ENCODE results near the gene TREML4.
"Not testable (repeated sequence)": the region's sequence is repeated elsewhere in the genome, so short reads cannot be mapped to it uniquely, and the experiment has no call there.

TREML4 gene, protein sequence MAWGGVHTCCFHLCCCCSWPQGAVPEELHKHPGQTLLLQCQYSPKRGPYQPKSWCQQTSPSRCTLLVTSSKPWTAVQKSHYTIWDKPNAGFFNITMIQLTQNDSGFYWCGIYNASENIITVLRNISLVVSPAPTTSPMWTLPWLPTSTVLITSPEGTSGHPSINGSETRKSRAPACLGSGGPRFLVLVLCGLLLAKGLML

DNA sequence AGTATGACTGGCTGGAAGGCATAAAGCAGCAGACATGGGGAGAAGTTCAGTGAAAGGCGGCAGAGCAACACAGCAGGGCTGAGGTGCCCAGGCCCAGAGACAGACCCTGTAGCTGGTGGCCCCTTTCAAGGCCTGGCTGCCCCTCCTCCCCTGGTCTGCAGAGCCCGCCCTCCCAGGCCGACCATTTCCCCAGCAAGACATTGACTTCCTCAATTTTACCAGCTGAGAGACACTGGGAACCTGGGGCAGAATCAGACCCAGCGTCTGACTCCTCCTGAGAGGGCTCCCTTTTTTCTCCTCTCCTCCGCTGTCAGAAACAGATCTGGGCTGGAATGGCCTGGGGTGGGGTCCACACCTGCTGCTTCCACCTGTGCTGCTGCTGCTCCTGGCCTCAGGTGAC, at the start of gene TREML4:
Gene TREML4 (plus strand): TSS at position 254 of the 400 bp plus-strand sequence. CDS start 79 bp downstream, at position 333.
- peak; percentile 88 for DNase-seq

- DNase-seq: no peak
Measured at GRCh38 chr6:41179163-41179562, 49.0 kb upstream of the TREML4 start.

- no peak for DNase-seq
Measured at GRCh38 chr6:41181566-41181965, 46.6 kb upstream of the TREML4 start.

GRCh38 chr6:41182069-41183034, 45.8 kb upstream of the TREML4 start:
- peak; percentile 93 for DNase-seq

- DNase-seq: no peak
Measured at GRCh38 chr6:41184761-41185160, 43.4 kb upstream of the TREML4 start.

- DNase-seq: no peak
Measured at GRCh38 chr6:41186031-41186562, 42.1 kb upstream of the TREML4 start.

DNA sequence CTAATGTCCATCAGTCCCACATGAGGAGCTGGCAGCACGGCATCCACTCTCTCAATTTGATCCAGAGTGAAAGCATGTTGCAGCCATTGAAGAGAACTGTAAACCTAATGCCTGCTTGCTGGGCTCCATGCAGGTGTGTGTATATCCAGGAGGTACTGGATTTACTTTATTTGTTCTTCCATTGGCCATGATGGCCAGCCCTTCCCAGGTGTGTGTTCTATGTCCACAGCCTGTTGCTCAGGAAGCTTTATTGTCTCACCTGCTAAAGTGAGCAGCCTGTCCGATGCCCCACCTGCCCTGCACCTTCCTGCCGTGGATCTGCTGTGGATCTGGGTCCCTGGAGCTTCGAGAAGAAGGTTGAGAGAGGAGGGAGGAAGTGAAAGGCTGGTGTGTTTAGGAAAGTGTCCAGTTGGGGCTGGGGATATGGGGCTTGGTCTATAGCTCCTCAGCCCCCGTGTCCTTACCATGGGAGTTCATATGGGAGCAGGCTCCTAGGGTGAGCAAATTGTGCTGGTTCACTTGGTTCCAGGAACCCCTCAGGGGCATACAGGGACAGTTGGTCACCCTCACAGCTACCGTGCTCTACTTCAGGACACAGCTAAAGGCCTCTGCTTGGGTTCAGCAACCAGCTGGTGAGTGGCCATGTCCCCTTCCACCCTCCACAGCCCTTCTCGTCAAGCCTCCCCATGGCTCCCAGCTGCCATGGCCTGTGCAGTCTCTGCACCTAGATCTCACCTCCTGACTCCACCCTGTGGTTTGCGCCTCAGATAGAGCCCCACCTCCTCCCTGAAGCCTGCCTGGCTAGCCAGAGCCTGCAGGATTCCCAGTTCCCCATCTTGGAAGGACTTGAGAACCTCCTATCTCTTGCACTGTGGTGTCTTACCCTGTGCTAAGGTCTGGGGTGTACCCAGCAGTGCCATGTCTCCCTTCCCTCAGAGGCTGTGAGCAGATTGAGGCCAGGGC, 39.9 kb upstream of the TREML4 start:
- DNase-seq: no peak

GRCh38 chr6:41189046-41189445, 39.1 kb upstream of the TREML4 start:
- DNase-seq: not testable (repeated sequence)

- peak; percentile 37 for DNase-seq
Measured at GRCh38 chr6:41189967-41190366, 38.2 kb upstream of the TREML4 start.

- DNase-seq: no peak
Measured at GRCh38 chr6:41190791-41191190, 37.4 kb upstream of the TREML4 start.

- peak; percentile 48 for DNase-seq
Measured at GRCh38 chr6:41191569-41191968, 36.6 kb upstream of the TREML4 start.

DNA sequence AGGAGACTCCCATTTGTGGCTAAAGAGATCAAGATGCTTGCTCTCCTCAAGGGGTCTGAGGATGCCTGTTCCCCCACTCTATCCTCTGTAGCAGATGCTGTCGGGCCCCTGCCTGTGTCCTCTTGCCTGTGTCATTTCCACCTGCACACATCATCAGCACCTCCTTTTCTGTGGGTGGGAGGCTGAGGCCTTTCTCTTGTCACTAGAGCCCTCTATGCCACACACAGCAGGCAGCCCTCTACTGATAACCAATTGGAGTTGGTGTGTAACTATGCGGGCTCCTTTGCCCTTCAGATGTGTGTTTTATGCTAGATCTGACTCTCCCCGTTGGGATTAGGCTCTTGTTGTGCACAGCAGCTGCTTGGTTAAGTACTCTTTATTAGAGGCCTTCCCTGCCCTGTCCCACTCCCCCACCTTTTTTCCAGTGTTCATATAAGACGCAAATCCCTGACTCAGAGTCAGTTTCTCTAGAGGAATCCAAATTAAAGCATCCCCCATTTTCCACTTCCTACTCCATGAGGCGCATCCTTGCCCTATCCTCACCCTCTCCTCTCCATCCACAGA, 34.9 kb upstream of the TREML4 start:
- no peak for DNase-seq

DNA sequence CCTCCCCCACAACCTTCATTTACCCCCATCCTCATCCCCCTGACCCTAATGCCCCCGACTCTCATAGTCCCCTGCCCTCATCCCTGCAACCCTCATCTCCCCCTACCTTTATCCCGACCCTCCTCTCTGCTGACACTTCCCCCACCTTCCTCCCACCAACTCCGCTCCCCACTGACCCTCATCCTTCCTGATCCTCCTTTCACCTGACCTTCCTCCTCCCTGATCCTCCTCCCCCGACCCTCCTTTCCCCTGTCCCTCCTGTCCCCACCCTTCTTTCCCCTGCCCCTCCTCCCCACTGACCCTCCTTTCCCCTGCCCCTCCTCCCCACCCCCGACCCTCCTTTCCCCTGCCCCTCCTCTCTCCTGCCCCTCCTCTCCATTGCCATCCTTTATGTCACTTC, 34.3 kb upstream of the TREML4 start:
- no peak for DNase-seq

DNA sequence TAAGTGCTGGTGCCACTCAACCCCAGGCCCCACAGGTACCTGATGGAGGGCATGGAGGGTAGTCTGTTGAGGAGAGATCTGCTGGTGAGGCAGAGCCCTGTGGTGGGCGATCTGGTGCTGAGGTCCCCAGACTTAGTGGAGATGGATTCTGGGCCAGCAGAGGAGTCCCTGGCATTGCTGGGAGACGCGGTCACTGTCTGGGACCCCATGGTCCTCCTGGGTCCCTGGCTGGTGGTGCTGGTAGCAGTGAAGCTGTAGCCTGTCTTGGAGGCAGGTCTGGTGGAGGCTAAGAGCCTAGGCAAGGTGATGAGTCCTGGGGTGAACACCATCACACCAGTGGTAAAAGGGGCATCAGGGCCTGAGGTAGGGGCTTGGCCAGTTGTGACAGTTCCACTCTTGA, 33.8 kb upstream of the TREML4 start:
- DNase-seq: no peak

GRCh38 chr6:41197234-41197633, 30.9 kb upstream of the TREML4 start:
- DNase-seq: no peak

DNA sequence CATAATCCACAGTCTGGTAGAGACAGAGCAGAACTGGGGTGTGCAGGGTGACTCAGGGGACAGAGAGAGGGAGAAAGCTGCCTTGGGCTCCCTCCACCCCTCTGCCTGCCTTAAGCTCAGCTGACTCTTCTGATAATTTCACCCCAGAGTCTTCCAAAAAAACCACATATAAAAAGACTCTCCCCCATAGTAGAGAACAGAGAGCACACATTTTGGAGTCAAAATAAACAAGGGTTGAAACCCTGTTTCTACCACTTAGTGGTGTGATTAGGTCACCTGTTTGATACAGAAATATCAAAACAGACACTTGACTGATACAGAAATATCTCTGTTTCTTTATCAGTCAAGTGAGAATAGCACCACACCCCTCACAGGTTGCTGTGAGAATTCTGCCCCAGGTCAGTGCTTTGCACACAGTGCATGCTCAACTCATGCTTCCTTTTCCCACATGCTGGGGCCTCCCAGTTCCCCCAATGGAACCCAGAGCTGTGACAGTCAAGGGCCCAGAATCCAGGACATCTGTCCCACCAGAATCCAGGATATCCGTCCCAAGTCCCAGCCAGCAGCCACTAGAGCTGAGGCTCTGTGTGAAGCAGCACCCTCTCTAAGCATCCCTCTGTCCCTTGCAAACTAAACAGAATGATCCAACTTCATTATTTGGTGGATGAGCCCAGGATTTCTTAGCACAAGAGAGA, 28.4 kb upstream of the TREML4 start:
- DNase-seq: peak; percentile 80

- DNase-seq: peak; percentile 96
Measured at GRCh38 chr6:41200296-41200900, 27.8 kb upstream of the TREML4 start.

- DNase-seq: peak; percentile 89
Measured at GRCh38 chr6:41200901-41201763, 27.0 kb upstream of the TREML4 start, which contains the start of gene TREML2. TSS of gene TREML2 (minus strand) at chr6:41201149. CDS start at chr6:41201008, 141 bp downstream.

DNA sequence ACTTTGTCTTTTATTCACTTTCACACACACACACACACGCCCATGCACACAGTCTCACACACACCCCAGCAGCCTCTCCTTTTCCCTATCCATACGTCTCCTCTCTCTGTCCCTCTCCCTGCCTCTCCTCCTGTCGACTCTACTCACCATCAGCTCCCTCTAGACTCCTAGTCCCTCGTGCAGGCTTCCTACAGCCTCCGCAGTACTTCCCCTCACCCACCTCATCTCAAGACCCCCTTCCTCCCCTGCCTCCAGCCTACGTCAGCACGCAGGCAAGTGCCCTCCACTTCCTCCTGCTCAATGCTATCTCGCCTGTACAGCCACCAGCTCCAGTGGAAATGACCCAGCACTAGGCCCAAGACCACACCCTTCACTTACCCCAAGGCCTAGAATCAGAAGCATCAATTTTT, 26.4 kb upstream of the TREML4 start:
- peak; percentile 92 for DNase-seq

DNA sequence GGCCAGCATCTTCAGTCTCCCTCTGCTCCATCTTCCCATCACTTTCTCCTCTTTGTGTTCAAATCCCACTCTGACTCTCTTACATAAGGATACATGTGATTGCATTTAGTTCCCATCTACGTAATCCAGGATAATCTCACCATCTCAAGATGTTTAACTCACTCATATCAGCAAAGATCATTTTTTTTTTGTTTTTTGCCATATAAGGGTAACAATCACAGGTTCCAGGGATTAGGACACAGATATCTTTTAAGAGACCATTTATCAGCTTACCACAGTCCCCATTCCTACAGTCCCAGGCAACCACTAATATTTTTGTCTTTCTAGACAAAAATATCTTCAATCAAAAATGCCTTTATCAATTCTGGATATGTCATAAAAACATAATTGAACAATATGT, 24.0 kb upstream of the TREML4 start:
- no peak for DNase-seq
